ENCODE results near the gene ERVV-1.
"Not testable (repeated sequence)": the region's sequence is repeated elsewhere in the genome, so short reads cannot be mapped to it uniquely, and the experiment has no call there.

DNA sequence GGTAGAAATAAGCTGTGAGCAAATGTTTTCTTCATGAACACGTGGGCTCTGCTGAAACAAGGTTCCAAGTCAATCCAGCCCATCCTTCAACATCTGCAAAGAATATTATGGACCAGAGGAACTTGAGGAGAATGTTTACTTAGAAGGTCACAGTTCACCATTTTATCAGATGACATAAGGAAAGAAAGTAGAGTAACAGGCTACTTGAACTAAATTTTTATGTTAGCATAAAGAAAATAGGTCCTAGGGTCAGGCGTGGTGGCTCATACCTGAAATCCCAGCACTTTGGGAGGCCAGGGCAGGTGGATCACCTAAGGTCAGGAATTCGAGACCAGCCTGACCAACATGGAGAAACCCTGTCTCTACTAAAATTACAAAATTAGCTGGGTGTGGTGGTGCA lies 30.6 kb upstream of the ERVV-1 start:
- not testable (repeated sequence) for TF ChIP-seq CTCF (IDR thresholded peaks at IDR 0.05 in 4 of 5, conservative IDR thresholded peaks at IDR 0.05 in 1 of 5); POLR2A (IDR thresholded peaks at IDR 0.05)

All from gastrocnemius medialis (tissue), 4 donors.